GM19240 (cell line): ENCODE measurements around the gene ADAMTS14.

ENCODE experiments used
- DNase-seq: peaks from one replicate; pipeline ENCODE4 v3.0.0; 2011; ENCODE audit warnings: low spot score; ENCODE audit not compliant: insufficient read length

ADAMTS14 gene

DNA sequence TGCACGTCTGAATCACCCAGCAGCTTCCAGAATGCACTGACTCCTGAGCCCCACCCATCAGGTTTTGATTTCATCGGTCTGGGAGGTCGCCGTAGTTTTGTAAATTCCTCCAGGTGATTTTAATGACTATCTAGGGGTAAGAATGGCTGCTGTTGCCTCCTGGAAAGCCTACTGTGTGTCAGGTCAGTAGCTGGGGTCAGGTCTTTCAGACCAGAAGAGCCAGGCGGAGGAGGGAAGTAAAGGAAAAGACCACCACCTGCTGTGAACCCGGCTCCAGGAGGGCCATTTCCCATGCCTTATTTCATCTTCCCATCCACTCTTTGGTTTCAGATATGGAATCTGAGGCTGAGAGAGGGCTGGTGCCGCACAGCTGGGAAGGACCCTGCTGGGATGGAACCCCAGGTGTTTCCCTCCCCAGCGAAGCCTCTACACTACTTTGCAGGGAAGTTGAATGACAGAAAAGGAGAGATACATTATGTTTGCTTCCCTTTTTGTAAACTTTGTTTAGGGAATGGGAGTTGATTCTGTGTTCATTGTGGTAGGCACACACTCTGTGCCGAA, 19.8 kb downstream of the ADAMTS14 start:
- no peak for DNase-seq

DNA sequence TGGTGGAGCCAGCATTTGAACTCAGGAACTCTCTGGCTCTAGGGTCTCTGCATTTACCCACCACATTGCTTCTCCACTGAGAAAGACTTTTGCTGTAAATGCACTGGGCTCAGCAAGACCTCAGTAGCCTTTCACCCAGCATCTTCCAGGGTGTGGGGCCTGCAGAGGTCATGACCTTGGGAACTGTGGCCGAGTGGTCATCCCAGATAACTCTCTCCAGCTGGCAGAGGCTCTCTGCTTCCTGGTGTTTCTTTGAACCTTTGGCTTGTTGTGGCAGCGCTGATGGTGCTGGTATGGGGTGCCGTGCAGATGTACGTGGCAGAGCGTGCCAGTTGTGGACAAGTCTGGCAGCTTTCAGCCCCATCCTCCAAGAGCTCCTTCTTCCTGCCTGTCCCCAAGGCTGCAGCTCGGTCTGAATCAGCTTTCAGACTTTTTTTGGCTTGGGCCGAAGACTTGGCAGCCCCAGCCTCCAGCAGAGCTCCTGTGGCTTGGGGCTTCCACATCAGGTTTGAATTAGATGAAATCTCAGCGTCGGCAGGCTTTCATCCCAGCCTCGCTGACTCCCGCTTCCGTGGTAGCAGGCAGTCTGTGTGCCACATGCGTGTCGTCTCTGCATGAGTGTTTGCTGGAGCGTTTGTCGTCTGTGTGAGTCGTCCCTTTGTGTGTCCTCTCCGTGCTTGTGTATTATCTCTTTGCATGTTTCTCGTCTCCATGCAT, 21.5 kb downstream of the ADAMTS14 start:
- DNase-seq = no peak

DNA sequence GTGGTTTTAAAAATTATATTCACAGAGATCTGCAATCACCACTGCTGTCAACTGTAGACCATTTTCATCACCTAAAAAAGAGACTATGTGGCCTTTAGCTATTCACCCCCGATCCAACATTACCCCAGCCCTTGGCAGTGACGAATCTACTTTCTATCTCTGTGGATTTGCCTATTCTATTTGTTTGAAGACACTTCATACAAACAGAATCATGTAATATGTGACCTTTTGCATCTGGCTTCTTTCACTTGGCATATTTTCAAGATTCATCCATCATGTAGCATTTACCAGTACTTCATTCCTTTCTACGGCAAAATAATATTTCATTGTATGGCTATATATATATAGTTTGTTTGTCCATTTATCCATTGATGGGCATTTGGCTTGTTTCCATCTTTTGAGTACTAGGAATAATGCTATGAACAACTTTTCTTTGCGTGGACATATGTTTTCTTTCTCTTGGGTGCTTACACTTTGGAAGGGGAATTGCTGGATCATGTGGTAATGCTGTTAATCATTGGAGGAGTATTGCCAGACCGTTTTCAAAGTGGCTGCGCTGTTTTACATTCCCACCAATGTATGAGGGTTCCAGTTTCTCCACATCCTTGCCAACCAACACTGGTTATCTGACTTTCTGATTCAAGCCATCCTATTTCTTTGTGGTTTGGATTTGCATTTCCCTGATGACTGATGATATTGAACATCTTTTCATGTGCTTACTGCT, 22.3 kb downstream of the ADAMTS14 start:
- DNase-seq = no peak

DNA sequence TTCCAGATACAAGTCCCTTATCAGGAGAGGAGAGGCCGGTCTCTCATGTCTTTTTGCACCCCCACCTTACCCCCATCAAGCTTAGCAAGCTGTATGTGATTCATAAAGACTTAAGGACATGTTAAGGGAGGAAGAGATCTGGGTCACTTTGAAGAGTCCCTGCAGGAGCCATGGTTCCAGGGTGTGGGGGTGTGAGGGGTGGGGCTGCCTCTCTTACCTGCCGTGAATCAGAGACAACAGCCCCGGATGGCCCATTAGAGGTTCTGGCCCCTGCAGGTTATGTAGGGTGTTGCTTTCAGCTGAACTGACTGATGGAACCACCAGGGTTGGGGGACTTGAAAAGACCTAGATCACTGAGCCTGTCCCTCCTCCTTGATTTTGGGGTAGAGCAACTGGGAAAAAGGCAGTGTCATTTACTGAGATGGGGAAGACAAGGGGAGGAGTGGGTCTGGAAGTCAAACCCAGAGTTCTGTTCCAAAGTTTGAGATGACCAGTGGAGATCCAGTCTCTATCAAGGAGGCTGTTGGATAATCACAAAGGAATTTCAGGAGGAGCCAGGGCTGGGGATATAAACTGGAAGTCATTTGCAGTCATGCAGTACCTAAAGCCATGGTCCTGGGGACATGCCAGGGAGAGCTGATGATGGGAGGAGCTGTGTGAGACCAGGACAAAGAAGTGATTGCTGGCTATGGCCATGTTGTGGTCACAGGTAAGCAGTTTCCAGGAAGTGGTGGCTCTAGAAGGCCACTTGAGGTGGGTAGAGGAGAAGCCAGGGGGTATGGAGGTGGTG, 23.1 kb downstream of the ADAMTS14 start:
- DNase-seq = no peak

DNA sequence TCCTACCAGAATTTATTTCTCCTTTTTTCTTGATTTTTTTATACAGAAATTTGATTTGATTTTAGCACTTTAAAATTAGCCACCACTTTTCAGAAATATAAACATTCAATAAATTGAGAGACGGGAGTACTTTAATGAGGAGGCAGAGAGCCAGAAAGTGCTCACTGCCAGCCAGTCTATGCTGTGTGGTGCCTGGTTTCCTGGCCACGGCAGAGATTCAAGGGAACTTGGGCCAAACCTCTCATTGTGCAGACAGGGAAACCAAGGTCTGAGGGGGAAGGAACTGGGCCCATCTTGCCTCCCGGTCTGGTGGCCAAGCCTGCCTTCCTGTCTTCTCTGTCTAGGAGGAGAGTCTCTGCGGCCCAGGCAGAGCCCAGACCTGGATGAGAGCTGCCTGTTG, 25.9 kb downstream of the ADAMTS14 start:
- DNase-seq = no peak

DNA sequence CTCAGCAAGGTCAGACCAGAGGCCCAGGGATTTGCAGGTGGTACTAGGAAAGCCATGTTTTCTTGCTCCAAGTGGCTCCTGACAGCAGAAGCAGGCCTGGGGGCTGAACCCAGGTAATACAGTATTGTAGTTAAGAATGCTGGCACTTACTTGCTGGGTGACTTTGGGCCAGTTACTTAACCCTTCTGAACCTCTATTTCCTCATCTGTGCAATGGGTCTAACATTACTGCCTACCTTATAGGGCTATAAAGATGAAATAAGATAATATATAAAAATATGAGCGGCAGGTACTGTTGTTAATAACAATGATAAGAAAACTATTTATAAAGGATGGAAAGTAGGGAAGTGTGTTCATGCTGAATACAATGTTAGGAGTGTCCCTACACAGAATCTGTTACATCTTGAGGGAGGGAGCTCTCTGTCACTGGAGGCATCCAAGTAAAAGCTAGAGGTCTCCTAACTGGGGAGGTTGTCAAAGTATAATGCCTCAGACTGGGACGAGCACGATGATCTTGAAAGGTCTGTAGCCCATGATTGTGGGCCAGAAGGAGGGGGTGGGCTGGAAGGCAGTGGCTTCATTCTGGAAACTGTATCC, 26.9 kb downstream of the ADAMTS14 start:
- DNase-seq = no peak

DNA sequence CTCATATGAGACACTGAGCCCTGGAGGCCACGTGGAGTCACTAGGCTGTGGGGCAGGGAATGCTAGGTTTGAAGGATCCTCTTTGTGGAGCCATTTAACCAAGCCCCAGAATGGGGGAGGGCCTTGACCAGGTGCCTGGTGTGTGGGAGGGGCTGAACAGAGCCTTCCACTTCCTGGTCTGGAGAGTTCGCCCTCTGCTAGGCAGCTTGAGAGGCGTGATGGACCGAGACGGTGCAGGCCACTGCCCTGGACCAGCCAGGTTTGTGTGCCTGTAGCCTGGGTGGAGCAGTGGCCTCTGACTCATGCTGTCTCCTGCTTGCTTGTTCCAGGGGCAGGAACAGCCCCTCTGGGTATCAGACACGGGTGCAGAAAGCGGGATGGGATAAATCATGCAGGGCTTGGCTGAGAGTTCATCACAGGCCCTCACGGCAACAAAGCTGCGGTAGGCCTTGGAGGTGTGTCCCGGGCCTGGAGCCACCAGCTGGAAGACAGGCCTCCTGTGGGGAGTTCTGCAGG, 27.4 kb downstream of the ADAMTS14 start:
- DNase-seq = no peak

DNA sequence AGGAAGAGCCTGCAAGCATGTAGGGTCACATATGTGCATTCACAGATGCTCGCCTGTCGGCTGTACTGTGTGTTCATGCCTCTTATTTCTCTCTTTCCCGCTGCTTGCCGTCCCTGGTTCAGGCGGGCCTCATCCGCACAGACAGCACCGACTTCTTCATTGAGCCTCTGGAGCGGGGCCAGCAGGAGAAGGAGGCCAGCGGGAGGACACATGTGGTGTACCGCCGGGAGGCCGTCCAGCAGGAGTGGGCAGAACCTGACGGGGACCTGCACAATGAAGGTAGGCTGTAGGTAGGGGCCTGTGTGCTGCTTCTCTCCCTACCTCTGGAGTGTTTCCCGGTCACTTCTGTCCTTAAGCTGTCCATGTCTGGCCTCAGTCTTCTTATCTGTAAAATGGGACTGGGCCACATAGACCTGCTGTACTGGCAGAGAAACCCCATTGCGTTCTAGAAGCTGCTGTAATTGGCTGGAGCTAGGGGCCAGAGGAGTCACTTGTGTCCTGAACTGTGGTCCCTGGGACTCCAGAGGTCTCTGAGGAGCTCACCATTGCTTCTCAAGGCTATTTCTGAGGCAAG, 30.0 kb downstream of the ADAMTS14 start:
- no peak for DNase-seq

DNA sequence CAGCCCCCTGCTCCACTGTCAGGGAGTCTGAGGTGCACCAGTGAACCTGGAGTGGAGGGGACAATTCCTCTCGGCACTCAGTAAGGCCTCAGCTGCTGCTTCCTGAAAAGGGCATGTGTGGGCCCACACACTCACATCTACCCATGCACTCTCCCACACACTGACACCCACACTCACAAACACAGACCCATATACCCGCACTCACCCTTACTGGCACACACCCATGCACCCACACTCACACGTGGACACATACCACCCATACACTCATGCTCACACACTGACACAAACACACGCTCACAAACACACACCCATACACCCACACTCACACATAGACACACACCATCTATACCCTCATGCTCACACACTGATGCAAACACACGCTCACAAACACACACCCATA, 31.9 kb downstream of the ADAMTS14 start:
- DNase-seq = no peak

DNA sequence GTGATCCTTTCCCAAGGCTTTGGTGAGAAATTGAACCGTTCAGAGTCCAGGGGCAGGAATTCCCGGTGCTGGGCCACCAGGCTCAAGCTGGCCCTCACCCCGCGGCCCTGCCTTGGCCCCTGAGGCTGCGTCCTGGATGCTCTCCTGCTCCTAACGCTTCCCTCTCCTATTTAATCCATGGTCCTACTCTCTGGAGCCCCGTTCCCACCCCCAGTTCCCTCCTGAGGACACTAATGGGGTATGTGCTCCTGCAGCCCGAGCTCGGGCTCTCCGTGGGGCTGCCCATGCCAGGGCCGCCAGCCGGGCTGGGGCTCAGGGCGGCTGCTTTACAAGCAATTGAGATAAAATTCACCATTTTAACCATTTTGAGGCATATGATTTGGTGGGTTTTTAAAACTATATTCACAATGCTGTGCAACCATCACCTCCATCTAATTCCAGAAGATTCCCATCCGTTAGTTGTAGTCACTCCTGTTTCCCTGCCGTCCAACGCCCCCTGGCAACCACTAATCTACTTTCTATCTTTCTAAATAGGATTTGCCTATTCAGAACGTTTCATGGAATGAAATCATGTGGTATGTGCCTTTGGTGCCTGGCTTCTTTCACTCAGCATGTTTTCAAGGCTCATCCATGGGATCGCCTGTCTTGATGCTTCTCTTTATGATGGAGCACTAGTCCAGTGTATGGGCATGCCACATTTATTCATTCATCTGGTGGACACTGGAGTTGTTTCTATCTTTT, 33.0 kb downstream of the ADAMTS14 start:
- DNase-seq = no peak

DNA sequence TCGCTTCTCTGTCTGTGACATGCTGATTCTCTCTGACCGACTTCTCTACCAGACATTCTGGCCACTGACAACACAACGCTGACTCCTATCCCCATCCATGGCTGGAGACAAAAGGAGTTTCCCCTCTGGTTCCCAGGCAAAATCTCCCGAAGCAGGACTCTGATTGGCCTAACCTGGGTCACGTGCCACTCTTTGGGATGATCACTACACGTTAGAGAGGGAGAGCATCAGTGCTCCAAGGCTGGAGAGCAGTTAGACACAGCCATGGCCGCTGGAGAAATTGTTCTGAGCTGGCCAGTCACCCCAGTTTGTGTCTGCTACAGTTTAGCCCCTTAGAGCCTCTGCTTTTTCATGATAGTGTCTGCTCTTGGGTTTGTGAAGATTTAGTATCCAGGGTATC, 38.9 kb downstream of the ADAMTS14 start:
- DNase-seq = no peak

DNA sequence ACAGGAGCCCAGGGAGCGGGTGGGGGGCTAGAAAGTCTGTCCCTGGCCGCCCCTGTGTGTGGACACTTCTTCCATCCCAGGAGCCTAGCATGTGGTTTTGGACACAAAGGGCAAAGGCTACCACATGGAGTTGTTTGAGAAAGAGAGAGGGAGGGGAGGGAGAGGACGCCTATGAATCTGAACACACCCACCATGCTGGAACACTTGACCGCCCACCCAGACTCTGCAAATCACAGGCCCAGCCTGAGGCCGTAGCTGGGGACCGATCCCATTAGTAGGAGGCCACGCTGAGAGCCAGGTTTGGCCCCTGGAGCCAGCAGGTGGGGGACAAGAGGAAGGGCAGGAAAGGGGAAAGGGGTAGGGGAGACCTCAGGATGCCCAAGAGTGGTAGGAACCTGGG, 39.6 kb downstream of the ADAMTS14 start:
- DNase-seq = no peak

DNA sequence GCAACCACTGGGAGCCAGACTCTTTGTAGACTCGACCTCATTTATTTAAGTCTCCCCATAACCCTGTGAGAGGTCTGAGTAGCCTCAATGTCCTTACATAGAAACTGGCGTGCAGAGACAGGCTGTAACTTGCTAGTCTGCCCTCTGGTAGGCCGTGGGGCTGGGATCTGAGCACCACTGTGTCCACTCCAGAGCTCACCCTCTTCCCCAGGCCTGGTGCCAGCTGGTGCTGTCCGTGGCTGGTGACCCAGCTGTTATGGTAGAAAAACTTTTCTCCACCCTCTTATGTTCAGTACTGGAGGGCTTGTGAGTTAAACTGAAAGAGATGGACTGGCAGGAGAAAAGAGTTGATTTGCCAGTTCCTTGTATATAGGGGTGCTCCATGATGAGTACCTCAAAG, 41.9 kb downstream of the ADAMTS14 start:
- DNase-seq = no peak

DNA sequence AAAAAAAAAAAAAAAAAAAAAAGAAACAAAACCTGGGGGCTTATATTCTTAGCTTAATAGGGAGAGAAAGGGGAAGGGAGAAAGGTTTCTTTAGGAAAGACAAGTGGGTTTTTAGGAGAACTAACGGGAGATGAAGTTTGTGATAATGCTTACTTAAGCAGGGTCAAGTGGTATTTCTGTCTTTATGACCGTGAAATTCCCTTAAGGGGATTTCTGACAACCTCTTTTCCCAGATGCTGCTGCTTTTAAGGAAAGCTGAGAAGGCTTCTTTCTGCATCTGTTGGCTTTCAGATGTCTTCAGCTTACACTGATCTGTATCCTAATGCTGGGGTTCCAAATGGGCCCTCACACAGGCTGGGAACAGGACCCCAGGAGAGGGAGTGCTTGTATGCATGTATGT, 42.6 kb downstream of the ADAMTS14 start:
- DNase-seq = no peak

DNA sequence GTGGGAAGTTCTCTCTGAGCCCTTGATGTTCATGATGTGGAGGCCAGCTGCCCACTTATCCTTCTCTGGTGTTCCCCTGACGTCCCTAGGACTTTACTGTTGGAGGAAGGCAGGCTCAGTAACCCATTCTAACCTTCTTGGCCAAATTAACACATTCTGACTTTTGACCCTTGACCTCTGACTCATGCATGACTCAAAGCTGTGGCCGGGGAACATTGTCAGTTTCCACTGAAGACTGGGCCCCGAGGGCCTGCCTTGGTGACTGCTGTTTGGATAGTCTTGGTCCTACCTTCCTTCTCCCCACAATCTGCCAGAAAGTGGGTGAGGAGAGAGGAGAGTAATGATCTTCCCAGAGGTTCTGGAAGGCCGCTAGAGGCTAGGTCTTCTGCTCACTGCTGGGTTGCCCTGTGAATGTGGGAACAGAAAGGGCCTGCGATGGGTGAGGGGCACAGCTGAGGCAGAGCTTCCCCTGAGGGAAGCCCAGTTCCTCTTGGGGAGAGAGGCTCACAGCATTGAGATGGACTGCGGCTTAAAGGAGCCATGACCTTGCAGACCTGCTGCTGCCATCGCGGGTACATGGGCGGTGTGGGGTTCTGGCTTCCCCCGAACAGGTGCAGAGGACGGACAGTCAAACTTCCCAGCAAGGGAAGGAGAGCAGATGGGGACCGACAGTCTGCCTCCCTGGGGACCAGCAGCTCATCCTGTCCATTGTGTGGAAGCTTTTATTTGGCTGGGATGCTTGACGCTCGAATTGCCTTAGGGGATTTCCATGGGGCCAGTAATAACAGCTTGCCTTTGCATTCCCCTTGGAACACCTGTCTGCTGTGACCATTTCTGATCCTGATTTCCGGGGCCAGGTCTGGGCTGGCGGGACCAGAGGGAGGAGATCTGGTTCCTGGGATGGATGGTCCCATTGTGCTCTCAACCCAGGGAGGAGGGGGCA, 43.8 kb downstream of the ADAMTS14 start:
- DNase-seq = no peak

DNA sequence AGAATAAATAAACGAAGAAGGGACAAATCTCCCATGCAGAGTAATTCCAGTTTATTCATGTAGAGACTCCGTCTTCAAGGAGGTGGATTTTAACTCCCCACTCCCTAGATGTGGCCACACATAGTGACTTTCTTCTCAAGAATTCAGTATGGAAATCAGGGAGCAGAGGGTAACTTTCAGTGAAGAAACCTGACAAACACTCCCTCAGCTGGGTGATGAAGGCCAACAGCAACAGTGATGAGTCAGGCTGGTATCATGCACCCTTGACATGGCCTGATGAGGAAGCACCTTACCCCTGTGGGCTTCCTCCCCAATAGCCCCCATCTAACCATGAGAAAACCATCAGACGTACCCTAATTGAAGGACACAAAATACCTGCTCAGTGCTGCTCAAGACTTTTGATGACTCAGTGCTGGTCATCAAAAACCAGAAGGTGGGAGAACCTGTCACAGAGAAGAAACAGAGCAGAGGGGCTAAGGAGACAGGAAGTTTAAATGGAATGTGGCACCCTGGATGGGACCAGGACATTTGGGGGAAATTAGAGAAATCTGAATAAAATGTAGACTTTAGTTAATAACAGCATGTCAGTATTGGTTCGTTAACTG, 50.6 kb downstream of the ADAMTS14 start:
- DNase-seq = no peak

DNA sequence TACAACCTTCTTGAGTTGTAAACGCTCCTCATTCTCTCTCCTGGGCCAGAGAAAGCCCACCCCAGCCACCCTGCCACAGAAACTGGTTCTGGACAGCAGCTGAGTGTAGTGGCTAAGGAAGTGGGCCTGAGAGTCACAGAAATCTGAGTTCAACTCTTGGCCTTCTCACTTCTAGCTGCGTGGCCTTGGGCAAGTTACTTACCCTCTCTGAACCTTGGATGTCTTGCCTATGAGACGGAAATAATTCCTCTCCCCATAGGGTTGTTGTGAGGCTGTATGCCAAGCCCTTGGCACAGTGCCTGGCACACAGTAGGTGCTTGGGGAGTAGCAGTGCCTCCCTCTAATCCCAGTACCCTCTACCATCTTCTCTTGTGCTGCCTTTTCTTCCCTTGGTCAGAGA, 51.5 kb downstream of the ADAMTS14 start:
- DNase-seq = no peak

DNA sequence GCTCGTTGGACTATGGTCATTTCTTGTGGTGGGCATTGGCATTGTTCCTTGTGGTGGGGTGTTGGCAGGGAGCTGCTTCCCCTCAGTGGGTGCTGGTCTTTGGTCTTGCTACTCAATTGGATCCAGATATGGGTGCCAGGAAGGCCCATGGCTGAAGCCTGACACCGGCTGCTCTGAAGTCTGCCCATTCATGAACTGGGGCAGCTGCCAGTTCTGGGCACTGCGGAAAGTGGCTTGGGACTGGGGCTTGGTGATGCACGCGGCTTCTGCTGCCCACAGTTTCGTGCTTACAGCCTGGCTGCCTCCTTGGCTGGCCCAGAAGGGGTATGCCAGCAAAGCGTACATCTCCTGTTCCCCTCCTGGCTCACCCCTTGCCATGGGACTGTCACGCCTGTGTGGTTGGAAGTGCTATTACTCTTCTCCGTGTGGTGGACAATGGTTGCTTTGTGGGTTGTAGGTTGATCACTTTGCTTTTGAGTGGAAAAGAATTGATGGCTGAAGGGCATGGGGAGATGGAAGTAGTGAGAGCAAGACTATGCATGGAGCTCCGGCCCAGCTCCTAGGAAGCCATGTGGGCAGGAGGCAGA, 54.7 kb downstream of the ADAMTS14 start:
- no peak for DNase-seq
